GM19238 (cell line): ENCODE results near the gene ABHD1.

ENCODE experiments used
- DNase-seq: peaks from one replicate; pipeline ENCODE4 v3.0.0; 2011; ENCODE audit warnings: low spot score; ENCODE audit not compliant: insufficient read length

ABHD1 gene

GRCh38 chr2:27086724-27087593, 36.7 kb upstream of the ABHD1 start, which contains the start of gene KHK:
KHK (plus strand) TSS chr2:27086772; CDS start chr2:27087260, 488 bp downstream.
- peak; percentile 44 for DNase-seq

GRCh38 chr2:27087823-27088410, 35.7 kb upstream of the ABHD1 start:
- no peak for DNase-seq

DNA sequence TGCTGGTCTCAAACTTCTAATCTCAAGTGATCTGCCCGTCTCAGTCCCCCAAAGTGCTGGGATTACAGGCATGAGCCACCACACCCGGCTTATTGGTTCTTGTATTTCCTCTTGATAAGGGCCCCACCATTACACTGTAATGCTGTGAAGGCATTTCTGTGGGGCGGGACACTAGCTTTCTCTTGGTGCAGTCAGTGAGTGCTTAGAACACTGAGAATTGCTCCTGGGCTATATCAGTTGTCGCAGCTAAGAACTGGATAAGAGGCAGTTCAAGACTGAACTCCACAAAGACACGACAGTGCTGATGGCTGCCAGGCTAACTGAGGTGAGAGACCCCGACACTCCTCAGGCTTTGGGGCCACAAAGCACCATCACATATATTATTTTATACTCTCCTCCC, 35.0 kb upstream of the ABHD1 start:
- no peak for DNase-seq

- no peak for DNase-seq
Observed at GRCh38 chr2:27089111-27089954, 34.3 kb upstream of the ABHD1 start.

- no peak for DNase-seq
Observed at GRCh38 chr2:27091746-27092695, 31.6 kb upstream of the ABHD1 start.

DNA sequence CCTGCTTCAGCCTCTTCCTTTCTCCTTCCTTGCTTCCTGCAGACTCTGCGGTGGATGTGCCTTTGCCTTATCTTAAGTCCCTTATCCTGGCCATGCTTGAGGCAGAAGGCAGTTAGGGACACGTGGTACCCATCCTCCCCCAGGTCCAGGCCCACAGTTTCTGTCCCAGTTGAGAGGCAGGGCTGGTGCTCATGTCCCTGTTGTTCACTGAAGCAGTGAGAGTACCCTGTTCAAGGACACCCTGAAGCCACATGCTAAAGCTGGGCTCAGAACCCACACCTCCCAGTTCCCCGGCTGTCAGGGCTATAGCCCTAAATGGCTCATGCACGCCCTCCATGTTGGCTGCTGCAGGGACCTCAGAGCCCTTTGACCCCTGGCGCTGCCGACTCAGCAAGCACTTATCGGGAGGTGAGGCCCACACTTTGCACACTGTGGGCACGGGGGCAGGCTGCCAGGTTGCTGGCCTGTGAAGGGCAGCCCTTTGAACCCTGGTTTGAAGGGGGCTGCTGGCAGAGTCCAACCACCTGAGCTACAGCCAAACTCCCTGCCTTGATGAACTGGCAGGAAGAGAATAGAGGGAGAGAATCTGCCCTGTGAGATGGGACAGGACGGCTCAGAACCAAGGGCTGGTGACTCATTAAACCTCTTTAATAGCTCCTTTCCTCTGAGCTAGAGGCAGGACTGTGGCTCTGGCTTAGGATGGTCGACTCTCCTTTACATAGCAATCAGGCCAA, 30.8 kb upstream of the ABHD1 start:
- DNase-seq = no peak

DNA sequence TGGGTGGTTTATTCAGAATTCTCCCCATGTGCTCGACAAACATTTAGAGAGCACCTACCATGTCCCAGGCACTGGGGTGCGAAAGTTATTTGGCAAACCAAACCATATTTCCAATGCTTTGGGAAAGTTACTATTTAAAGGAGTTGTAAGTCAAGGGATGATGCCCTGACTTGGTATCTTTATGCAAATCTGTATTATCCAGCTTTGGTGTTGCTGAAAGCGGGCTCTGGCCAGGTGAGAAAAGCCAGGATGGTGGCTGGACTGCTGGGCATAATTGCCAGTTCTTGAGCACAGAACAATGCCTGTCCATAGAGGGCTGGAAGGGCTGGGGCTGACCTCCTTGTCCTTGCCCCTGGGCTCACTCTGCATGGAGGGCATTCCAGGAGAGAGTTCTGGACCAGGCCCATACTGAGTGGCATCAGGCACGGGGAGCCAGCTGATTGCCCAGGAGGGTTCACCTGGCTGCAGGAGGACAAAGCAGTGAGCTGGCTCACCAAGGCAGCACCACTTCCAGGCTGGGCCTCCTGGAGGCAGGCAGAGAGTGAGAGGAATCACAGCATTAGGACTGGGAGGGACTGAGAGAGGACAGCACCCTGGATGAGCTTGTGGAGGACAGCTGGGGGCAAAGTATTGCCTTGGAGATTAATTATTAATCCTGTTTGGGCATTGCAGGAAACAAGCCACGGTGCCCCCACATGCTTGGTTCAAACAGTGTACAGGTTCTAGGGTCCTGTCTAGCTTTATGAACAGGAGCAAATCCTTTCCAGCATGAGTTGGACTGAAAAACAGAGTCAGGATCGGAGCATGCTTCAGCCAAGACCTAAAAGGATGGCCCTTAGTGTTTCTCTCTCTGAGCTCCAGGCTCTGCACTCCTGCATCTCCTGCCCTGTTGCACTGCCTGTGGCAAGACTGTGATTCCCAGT, 29.9 kb upstream of the ABHD1 start:
- DNase-seq = no peak

GRCh38 chr2:27094353-27094984, 29.1 kb upstream of the ABHD1 start:
- no peak for DNase-seq

GRCh38 chr2:27095427-27095744, 28.2 kb upstream of the ABHD1 start:
- DNase-seq = no peak

DNA sequence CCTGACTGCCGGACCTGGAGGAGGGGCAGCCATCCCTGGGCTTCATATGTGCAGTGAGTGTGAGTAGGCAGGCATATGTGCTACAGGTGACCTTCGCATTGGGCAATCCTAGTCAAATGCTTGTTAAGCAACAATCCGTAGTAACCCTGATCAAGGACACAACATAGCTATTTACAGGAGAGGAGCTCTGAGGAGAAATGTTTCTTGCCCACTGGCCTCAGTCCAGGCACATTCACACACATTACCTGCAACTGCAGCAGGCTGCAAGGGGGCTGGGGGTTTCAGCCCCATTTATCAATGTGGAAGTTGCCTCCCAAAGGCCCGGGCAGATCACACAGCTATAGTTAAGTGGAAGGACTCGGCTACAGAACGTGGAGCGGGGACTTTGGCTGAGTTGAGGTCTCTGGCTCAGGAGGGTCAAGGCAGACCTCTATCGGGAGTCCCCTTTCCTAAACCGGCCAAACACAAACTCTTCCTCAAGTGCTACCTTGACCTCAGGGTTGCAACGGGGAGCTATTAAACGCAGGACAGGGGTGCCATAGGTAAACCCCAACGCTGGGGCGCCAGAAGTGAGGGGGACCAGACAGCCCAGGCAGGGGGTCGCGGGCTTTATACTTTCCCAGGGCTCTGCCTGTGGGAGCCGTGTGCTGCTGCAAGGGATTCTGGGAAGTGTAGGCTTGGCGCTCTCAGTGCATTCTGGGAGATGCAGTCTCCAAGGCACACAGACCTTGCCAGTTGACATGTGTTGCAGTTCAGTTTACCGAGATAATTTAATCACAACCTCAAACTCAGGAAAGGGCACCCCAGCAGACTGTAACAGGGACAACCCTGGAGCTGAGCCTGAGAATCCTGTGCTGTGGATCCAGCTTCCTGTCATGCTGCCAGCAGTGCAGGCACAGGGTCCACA, 27.6 kb upstream of the ABHD1 start:
- peak; percentile 70 for DNase-seq

- DNase-seq = no peak
Observed at GRCh38 chr2:27096748-27097297, 26.8 kb upstream of the ABHD1 start.

- DNase-seq = no peak
Observed at GRCh38 chr2:27097341-27097740, 26.3 kb upstream of the ABHD1 start.

GRCh38 chr2:27099334-27099955, 24.2 kb upstream of the ABHD1 start:
- no peak for DNase-seq

DNA sequence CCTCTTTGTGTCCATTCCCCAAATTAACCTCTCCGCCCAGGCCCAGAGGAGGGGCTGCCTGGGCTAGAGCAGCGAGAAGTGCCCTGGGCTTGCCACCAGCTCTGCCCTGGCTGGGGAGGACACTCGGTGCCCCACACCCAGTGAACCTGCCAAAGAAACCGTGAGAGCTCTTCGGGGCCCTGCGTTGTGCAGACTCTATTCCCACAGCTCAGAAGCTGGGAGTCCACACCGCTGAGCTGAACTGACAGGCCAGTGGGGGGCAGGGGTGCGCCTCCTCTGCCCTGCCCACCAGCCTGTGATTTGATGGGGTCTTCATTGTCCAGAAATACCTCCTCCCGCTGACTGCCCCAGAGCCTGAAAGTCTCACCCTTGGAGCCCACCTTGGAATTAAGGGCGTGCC, 23.6 kb upstream of the ABHD1 start:
- no peak for DNase-seq

- no peak for DNase-seq
Observed at GRCh38 chr2:27102329-27102728, 21.3 kb upstream of the ABHD1 start.

DNA sequence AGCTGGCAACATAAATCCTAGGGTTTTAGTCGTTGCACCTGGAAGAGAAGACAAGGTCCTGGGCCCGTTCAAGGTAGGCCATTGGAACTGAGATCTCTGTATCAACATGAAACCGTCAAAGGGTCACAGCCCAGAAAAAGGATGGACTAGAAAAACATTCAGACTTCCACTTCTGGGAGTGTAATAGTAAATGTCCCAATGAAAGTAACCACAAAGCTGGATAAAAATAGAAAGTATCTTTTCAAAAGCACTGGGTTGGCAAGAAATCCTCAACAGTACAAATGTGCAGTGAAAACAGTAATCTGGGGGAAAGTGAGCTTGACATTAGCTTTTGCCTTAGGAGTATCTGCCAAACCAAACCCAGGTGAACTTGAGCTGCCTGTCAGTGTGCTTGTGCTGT, 17.6 kb upstream of the ABHD1 start:
- DNase-seq = no peak

GRCh38 chr2:27108221-27108620, 15.4 kb upstream of the ABHD1 start:
- no peak for DNase-seq
